NOMO-1 treated with DMSO at 0.1 percent for 48 hours (cell line): ENCODE measurements around the gene C4orf51.
"Not testable (repeated sequence)": the region's sequence is repeated elsewhere in the genome, so short reads cannot be mapped to it uniquely, and the experiment has no call there.

Experiments
- DNase-seq: peaks from one replicate; lab custom pipeline; 2025; ENCODE audit not compliant: unreplicated experiment; lab: John Stamatoyannopoulos, UW

The C4orf51 gene

GRCh38 chr4:145679991-145680455 lies at the start of gene C4orf51:
Gene C4orf51 (plus strand): TSS chr4:145680146. CDS start chr4:145680204, 58 bp downstream.
- no peak for DNase-seq

- DNase-seq, result no peak
Measured at GRCh38 chr4:145635117-145635516, 44.8 kb upstream of the C4orf51 start.

GRCh38 chr4:145635630-145636029 lies 44.3 kb upstream of the C4orf51 start:
- DNase-seq, result no peak

- no peak for DNase-seq
Measured at GRCh38 chr4:145639186-145639698, 40.7 kb upstream of the C4orf51 start.

- not testable (repeated sequence) for DNase-seq
Measured at GRCh38 chr4:145640236-145640635, 39.7 kb upstream of the C4orf51 start.

GRCh38 chr4:145643295-145643694 lies 36.7 kb upstream of the C4orf51 start:
- DNase-seq, result no peak

GRCh38 chr4:145644699-145645098 lies 35.2 kb upstream of the C4orf51 start:
- DNase-seq, result no peak

GRCh38 chr4:145656156-145656555 lies 23.8 kb upstream of the C4orf51 start:
- no peak for DNase-seq

GRCh38 chr4:145660064-145660463 lies 19.9 kb upstream of the C4orf51 start:
- DNase-seq, result no peak

GRCh38 chr4:145663194-145663593 lies 16.8 kb upstream of the C4orf51 start:
- no peak for DNase-seq

GRCh38 chr4:145665773-145666172 lies 14.2 kb upstream of the C4orf51 start:
- no peak for DNase-seq

GRCh38 chr4:145670422-145670821 lies 9.5 kb upstream of the C4orf51 start:
- DNase-seq, result no peak

- DNase-seq, result no peak
Measured at GRCh38 chr4:145679520-145679919, 426 bp upstream of the C4orf51 start.

- no peak for DNase-seq
Measured at GRCh38 chr4:145680902-145681301, 956 bp downstream of the C4orf51 start.

GRCh38 chr4:145681518-145681917 lies 1.6 kb downstream of the C4orf51 start:
- no peak for DNase-seq

GRCh38 chr4:145681956-145682355 lies 2.0 kb downstream of the C4orf51 start:
- no peak for DNase-seq

- no peak for DNase-seq
Measured at GRCh38 chr4:145686991-145687390, 7.0 kb downstream of the C4orf51 start.

- DNase-seq, result no peak
Measured at GRCh38 chr4:145690610-145691009, 10.7 kb downstream of the C4orf51 start.

- not testable (repeated sequence) for DNase-seq
Measured at GRCh38 chr4:145691416-145691815, 11.5 kb downstream of the C4orf51 start.

GRCh38 chr4:145694929-145695328 lies 15.0 kb downstream of the C4orf51 start:
- DNase-seq, result no peak

- no peak for DNase-seq
Measured at GRCh38 chr4:145697332-145697731, 17.4 kb downstream of the C4orf51 start.

GRCh38 chr4:145698507-145698906 lies 18.6 kb downstream of the C4orf51 start:
- no peak for DNase-seq

GRCh38 chr4:145703850-145704497 lies 24.0 kb downstream of the C4orf51 start:
- DNase-seq, result no peak
